Panc1 (cell line): ENCODE measurements around the gene IFTAP. TPM values are rescaled to one million over a fixed set of nuclear protein-coding genes. Genes with fewer than 3 reads are reported as not detected.

Experiments
- ATAC-seq: fragments of 200-7000 bp; cut with Tn5 transposase; 2 replicates; pipeline ENCODE4 v1.9.1; 2020; ENCODE audit warnings: mild to moderate bottlenecking, moderate library complexity
- BruUV-seq: library from RNA; stranded (reverse); fragments of 400-500 nt; replicated peaks from 2 replicates; lab custom pipeline; 2021; lab: Mats Ljungman, UMichigan
- CTCF ChIA-PET: fragments of 300-600 bp; sonication (Branson Sonifier 250); formaldehyde crosslinking; loops from one replicate; lab custom pipeline; 2022; ENCODE audit warnings: antibody characterized with exemption; lab: Charles Lee
- POLR2A ChIA-PET: fragments of 300-600 bp; sonication (Branson Sonifier 250); formaldehyde crosslinking; loops from one replicate; lab custom pipeline; 2022; ENCODE audit warnings: antibody characterized with exemption; lab: Charles Lee
- DNase-seq: peaks from one replicate; pipeline ENCODE4 v3.0.0-alpha.2; 2010; ENCODE audit warnings: low read depth, low spot score
- H3K27ac ChIP-seq: 2 replicates; pipeline ENCODE4 v1.5.1; 2011; ENCODE audit warnings: mild to moderate bottlenecking, low read length, inconsistent platforms
- H3K27me3 ChIP-seq: fragments of 200-500 bp; sonication (Bioruptor generic); 2 replicates; pipeline ENCODE4 v1.6.0; 2014; ENCODE audit warnings: low read length, inconsistent platforms; ENCODE audit not compliant: control insufficient read depth, insufficient read depth
- H3K36me3 ChIP-seq: fragments of 200-500 bp; sonication (Bioruptor generic); 2 replicates; pipeline ENCODE4 v1.5.1; 2014; ENCODE audit warnings: inconsistent platforms, mild to moderate bottlenecking, low read length, moderate library complexity; ENCODE audit not compliant: control insufficient read depth, insufficient read depth
- H3K4me1 ChIP-seq: 2 replicates; pipeline ENCODE4 v1.5.1; 2011; ENCODE audit warnings: inconsistent platforms, mild to moderate bottlenecking, low read length, moderate library complexity; ENCODE audit not compliant: control insufficient read depth, insufficient read depth
- H3K4me3 ChIP-seq, 2 experiments: 2 replicates each; pipeline ENCODE4 v1.5.1; 2011 to 2012; ENCODE audit warnings: low read depth in 2 of 2, low read length in 2 of 2, mild to moderate bottlenecking in 2 of 2, inconsistent platforms in 1 of 2, moderate library complexity in 1 of 2
- H3K9me3 ChIP-seq: fragments of 200-500 bp; sonication (Bioruptor generic); 2 replicates; pipeline ENCODE4 v1.5.1; 2014; ENCODE audit warnings: low read depth, mild to moderate bottlenecking, inconsistent platforms, low read length, moderate library complexity; ENCODE audit not compliant: control insufficient read depth, insufficient read depth
- POLR2AphosphoS5 ChIP-seq: IDR thresholded peaks from 2 replicates; pipeline ENCODE4 v1.6.1; 2012; ENCODE audit warnings: mild to moderate bottlenecking, low read depth, low read length, moderate library complexity
- SIN3A ChIP-seq: IDR thresholded peaks from 2 replicates; pipeline ENCODE4 v1.6.1; 2012; ENCODE audit warnings: low read depth, mild to moderate bottlenecking, low read length, moderate library complexity, borderline replicate concordance; ENCODE audit not compliant: insufficient read depth
- TCF7L2 ChIP-seq: IDR thresholded peaks from 2 replicates; pipeline ENCODE4 v1.6.1; 2011; ENCODE audit warnings: mild to moderate bottlenecking, low read depth, low read length, inconsistent platforms
- in situ Hi-C: cut with HindIII; loops from 2 replicates; pipeline ENCODE4 v1.10.0; 2016; ENCODE audit warnings: low sequenced_read_pairs, low pct_unique_long_range_greater_than_20kb
- intact Hi-C: fragments of 100-400 bp; cut with micrococcal nuclease; formaldehyde crosslinking; loops from one replicate; pipeline ENCODE4 v1.10.0; 2022; ENCODE audit not compliant: unreplicated experiment
- total RNA-seq: library from RNA; stranded (reverse); gene quantifications from one replicate; pipeline ENCODE4 v1.2.1, GENCODE V29; 2021; ENCODE audit not compliant: unreplicated experiment
- TF ChIP-seq, protein P1 (sequence below), 2 experiments: IDR thresholded peaks; 2 replicates each; pipeline ENCODE4 v1.6.1; 2011 to 2012; ENCODE audit warnings: low read depth in 2 of 2, control low read depth in 1 of 2, low read length in 1 of 2, mild to moderate bottlenecking in 1 of 2, moderate library complexity in 1 of 2; ENCODE audit not compliant: insufficient read depth in 1 of 2
- TF ChIP-seq, protein P2 (sequence below): fragments of 450-650 bp; IDR thresholded peaks from 2 replicates; pipeline ENCODE4 v1.5.1; 2017; ENCODE audit warnings: mild to moderate bottlenecking

IFTAP gene
- total RNA-seq, 1 experiment from 2014 or later: 18.2 TPM

- Histone ChIP-seq H3K4me1 (no peaks in the 10 kb centered on the region; the same call in 1 of the 2 replicates), H3K27me3 (no peaks in the 10 kb centered on the region), H3K4me3 (no peak within 1 kb of the TSS; a peak in 1 of 4 replicates), H3K36me3 (no peaks in the 10 kb centered on the region; the same call in 1 of the 2 replicates), H3K27ac (peak within 1 kb of the TSS; percentile 52; the same call in 1 of the 2 replicates), H3K9me3 (no peaks in the 10 kb centered on the region)
- TF ChIP-seq, protein P1, sequence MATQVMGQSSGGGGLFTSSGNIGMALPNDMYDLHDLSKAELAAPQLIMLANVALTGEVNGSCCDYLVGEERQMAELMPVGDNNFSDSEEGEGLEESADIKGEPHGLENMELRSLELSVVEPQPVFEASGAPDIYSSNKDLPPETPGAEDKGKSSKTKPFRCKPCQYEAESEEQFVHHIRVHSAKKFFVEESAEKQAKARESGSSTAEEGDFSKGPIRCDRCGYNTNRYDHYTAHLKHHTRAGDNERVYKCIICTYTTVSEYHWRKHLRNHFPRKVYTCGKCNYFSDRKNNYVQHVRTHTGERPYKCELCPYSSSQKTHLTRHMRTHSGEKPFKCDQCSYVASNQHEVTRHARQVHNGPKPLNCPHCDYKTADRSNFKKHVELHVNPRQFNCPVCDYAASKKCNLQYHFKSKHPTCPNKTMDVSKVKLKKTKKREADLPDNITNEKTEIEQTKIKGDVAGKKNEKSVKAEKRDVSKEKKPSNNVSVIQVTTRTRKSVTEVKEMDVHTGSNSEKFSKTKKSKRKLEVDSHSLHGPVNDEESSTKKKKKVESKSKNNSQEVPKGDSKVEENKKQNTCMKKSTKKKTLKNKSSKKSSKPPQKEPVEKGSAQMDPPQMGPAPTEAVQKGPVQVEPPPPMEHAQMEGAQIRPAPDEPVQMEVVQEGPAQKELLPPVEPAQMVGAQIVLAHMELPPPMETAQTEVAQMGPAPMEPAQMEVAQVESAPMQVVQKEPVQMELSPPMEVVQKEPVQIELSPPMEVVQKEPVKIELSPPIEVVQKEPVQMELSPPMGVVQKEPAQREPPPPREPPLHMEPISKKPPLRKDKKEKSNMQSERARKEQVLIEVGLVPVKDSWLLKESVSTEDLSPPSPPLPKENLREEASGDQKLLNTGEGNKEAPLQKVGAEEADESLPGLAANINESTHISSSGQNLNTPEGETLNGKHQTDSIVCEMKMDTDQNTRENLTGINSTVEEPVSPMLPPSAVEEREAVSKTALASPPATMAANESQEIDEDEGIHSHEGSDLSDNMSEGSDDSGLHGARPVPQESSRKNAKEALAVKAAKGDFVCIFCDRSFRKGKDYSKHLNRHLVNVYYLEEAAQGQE (IDR thresholded peaks at IDR 0.05; ENCODE audit: insufficient read depth in 1 of 2, low read depth in 2 of 2, low read length in 1 of 2): no peak
- TF ChIP-seq POLR2AphosphoS5 (no peak), TCF7L2 (no peak), SIN3A (no peak)
- TF ChIP-seq, protein P2, sequence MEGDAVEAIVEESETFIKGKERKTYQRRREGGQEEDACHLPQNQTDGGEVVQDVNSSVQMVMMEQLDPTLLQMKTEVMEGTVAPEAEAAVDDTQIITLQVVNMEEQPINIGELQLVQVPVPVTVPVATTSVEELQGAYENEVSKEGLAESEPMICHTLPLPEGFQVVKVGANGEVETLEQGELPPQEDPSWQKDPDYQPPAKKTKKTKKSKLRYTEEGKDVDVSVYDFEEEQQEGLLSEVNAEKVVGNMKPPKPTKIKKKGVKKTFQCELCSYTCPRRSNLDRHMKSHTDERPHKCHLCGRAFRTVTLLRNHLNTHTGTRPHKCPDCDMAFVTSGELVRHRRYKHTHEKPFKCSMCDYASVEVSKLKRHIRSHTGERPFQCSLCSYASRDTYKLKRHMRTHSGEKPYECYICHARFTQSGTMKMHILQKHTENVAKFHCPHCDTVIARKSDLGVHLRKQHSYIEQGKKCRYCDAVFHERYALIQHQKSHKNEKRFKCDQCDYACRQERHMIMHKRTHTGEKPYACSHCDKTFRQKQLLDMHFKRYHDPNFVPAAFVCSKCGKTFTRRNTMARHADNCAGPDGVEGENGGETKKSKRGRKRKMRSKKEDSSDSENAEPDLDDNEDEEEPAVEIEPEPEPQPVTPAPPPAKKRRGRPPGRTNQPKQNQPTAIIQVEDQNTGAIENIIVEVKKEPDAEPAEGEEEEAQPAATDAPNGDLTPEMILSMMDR: no peak
- BruUV-seq: no TSS peak
- intact Hi-C loops: no loop called here
- ATAC-seq: no peak
- in situ Hi-C loops: no loop called here
- POLR2A ChIA-PET: no interaction called here
- DNase-seq: no peak
- CTCF ChIA-PET: no interaction called here
Observed at GRCh38 chr11:36598051-36598450, 3.7 kb downstream of the IFTAP start, which contains the start of gene RAG2. Gene RAG2, minus strand, starts transcription at chr11:36598236. Its CDS starts 4,068 bp downstream, at chr11:36594168.

DNA sequence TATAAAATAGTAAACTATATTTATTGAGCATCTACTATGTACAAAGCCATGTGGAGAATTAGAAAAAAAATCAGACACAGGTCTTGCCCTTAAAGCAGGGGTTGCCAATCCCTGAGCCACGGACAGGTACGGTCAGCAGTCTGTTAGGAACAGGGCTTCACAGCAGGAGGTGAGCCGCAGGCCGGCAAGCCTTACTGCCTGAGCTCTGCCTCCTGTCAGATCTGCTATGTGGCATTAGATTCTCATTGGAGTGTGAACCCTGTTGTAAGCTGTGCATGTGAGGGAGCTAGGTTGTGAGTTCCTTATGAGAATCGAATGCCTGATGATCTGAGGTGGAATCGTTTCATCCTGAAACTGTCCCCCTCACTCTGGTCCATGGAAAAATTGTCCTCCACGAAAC lies 5.9 kb downstream of the IFTAP start:
- POLR2A ChIA-PET: no interaction called here
- BruUV-seq: no TSS peak
- Histone ChIP-seq H3K27ac (no peak overlapping the region), H3K9me3 (no peaks in the 10 kb centered on the region), H3K36me3 (no peaks in the 10 kb centered on the region), H3K4me1 (no peaks in the 10 kb centered on the region; the same call in 1 of the 2 replicates), H3K4me3 (no peak overlapping the region), H3K27me3 (no peaks in the 10 kb centered on the region)
- ATAC-seq (no peak), DNase-seq (no peak)
- TF ChIP-seq TCF7L2: no peak
- TF ChIP-seq, protein P2: no peak
- no peak for TF ChIP-seq POLR2AphosphoS5
- TF ChIP-seq SIN3A: no peak
- TF ChIP-seq, protein P1 (IDR thresholded peaks at IDR 0.05; ENCODE audit: insufficient read depth in 1 of 2, low read depth in 2 of 2, low read length in 1 of 2): no peak
- intact Hi-C loops (no loop called here), in situ Hi-C loops (no loop called here)
- CTCF ChIA-PET: no interaction called here
